A673 (cell line): ENCODE measurements around the gene NFIC.

Experiments used
- CTCF ChIP-seq: fragments of 300-800, 200-600 bp; sonication (generic); conservative IDR thresholded peaks from 2 replicates; pipeline ENCODE4 v1.5.1; 2017; ENCODE audit warnings: low read depth, mild to moderate bottlenecking, antibody characterized with exemption, low read length, moderate library complexity, mixed read lengths
- EZH2 ChIP-seq: fragments of 200-600 bp; sonication (generic); IDR thresholded peaks from 2 replicates; pipeline ENCODE4 v1.6.1; 2017; ENCODE audit warnings: borderline replicate concordance, low read depth, mild to moderate bottlenecking, mixed read lengths, antibody characterized with exemption, low read length; ENCODE audit not compliant: poor library complexity, severe bottlenecking

GRCh38 chr19:3404324-3405260 is 38.2 kb downstream of the NFIC start:
- TF ChIP-seq CTCF (no peak), EZH2 (no peak)
